PC-9 (cell line): Measurements from ENCODE around the gene DDIT4. TPM values are rescaled to one million over a fixed set of nuclear protein-coding genes. Genes with fewer than 3 reads are reported as not detected.

Experiments used
- BruUV-seq: library from RNA; stranded (reverse); fragments of 400-500 nt; replicated peaks from 2 replicates; lab custom pipeline; 2021; lab: Mats Ljungman, UMichigan
- CTCF ChIA-PET: fragments of 300-600 bp; sonication (Branson Sonifier 250); formaldehyde crosslinking; loops from one replicate; lab custom pipeline; 2022; ENCODE audit warnings: antibody characterized with exemption; lab: Charles Lee
- POLR2A ChIA-PET: fragments of 300-600 bp; sonication (Branson Sonifier 250); formaldehyde crosslinking; loops from one replicate; lab custom pipeline; 2022; ENCODE audit warnings: antibody characterized with exemption; ENCODE audit not compliant: unreplicated experiment; lab: Charles Lee
- DNase-seq, 2 experiments: peaks; one replicate each; pipeline versions ENCODE4 v3.0.0 to v3.0.0-alpha.2; 2015 to 2022; ENCODE audit warnings: mixed read lengths in 1 of 2
- H2AFZ ChIP-seq: fragments of 200-600 bp; sonication (generic); 2 replicates; pipeline ENCODE4 v1.8.1; 2017; ENCODE audit warnings: antibody characterized with exemption
- H3F3A ChIP-seq: fragments of 200-600 bp; sonication (generic); 2 replicates; pipeline ENCODE4 v1.8.1; 2017; ENCODE audit warnings: antibody characterized with exemption, mild to moderate bottlenecking, low read depth; ENCODE audit not compliant: insufficient read depth
- H3K27ac ChIP-seq: fragments of 200-600 bp; sonication (generic); 2 replicates; pipeline ENCODE4 v1.6.1; 2016; ENCODE audit warnings: mixed run types
- H3K27me3 ChIP-seq: fragments of 200-600 bp; sonication (generic); 2 replicates; pipeline ENCODE4 v1.6.1; 2016; ENCODE audit warnings: low read depth, mixed run types; ENCODE audit not compliant: insufficient read depth
- H3K36me3 ChIP-seq: fragments of 200-600 bp; sonication (generic); 2 replicates; pipeline ENCODE4 v1.6.1; 2016; ENCODE audit warnings: low read depth, mixed run types
- H3K4me1 ChIP-seq: fragments of 200-600 bp; sonication (generic); replicated peaks from 2 replicates; pipeline ENCODE4 v1.6.1; 2016; ENCODE audit warnings: mixed run types; ENCODE audit not compliant: insufficient read depth
- H3K4me2 ChIP-seq: fragments of 200-600 bp; sonication (generic); 2 replicates; pipeline ENCODE4 v1.6.1; 2017; ENCODE audit warnings: mixed run types
- H3K4me3 ChIP-seq: fragments of 200-600 bp; sonication (generic); 2 replicates; pipeline ENCODE4 v1.6.1; 2016; ENCODE audit warnings: mixed run types
- H3K79me2 ChIP-seq: fragments of 200-600 bp; sonication (generic); 2 replicates; pipeline ENCODE4 v1.6.1; 2017; ENCODE audit warnings: low read depth, mixed run types
- H3K9me2 ChIP-seq: fragments of 200-600 bp; sonication (generic); 2 replicates; pipeline ENCODE4 v1.8.1; 2017; ENCODE audit warnings: mild to moderate bottlenecking; ENCODE audit not compliant: insufficient read depth
- H3K9me3 ChIP-seq: fragments of 200-600 bp; sonication (generic); 2 replicates; pipeline ENCODE4 v1.8.1; 2016; ENCODE audit warnings: low read depth; ENCODE audit not compliant: insufficient read depth
- H4K20me1 ChIP-seq: fragments of 200-600 bp; sonication (generic); 2 replicates; pipeline ENCODE4 v1.8.1; 2017; ENCODE audit not compliant: insufficient read depth
- EZH2 ChIP-seq: fragments of 200-600 bp; sonication (generic); IDR thresholded peaks from 2 replicates; pipeline ENCODE4 v1.8.0; 2017; ENCODE audit warnings: antibody characterized with exemption, low read depth
- intact Hi-C: fragments of 100-400 bp; cut with micrococcal nuclease; formaldehyde crosslinking; loops from one replicate; pipeline ENCODE4 v1.10.0; 2022; ENCODE audit not compliant: unreplicated experiment
- total RNA-seq: library from RNA; stranded (reverse); gene quantifications from 2 replicates; pipeline ENCODE4 v1.2.3, GENCODE V29; 2021
- TF ChIP-seq, protein P1 (sequence below): fragments of 200-600 bp; sonication (generic); conservative IDR thresholded peaks from 2 replicates; pipeline ENCODE4 v1.6.1; 2017; ENCODE audit warnings: mixed run types, antibody characterized with exemption, mild to moderate bottlenecking, moderate library complexity

Gene DDIT4
- total RNA-seq, 1 experiment from 2014 or later, result 212 TPM

- no TSS peak for BruUV-seq
- DNase-seq, result no peak
- ChIA-PET CTCF (no interaction called here), POLR2A (interaction anchor here (0.7 kb wide), 1 partner anchor 16 kb away, joined by 10 read pairs; no protein-coding TSS in a partner anchor)
- no peak overlapping the region for H3K27ac ChIP-seq
- H3K79me2 ChIP-seq, result no peaks in the 10 kb centered on the region
- H3K4me2 ChIP-seq, result no peak overlapping the region
- H2AFZ ChIP-seq, result no peak overlapping the region
- TF ChIP-seq EZH2, result no peak
- TF ChIP-seq, protein P1, sequence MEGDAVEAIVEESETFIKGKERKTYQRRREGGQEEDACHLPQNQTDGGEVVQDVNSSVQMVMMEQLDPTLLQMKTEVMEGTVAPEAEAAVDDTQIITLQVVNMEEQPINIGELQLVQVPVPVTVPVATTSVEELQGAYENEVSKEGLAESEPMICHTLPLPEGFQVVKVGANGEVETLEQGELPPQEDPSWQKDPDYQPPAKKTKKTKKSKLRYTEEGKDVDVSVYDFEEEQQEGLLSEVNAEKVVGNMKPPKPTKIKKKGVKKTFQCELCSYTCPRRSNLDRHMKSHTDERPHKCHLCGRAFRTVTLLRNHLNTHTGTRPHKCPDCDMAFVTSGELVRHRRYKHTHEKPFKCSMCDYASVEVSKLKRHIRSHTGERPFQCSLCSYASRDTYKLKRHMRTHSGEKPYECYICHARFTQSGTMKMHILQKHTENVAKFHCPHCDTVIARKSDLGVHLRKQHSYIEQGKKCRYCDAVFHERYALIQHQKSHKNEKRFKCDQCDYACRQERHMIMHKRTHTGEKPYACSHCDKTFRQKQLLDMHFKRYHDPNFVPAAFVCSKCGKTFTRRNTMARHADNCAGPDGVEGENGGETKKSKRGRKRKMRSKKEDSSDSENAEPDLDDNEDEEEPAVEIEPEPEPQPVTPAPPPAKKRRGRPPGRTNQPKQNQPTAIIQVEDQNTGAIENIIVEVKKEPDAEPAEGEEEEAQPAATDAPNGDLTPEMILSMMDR, result no peak
- no peaks in the 10 kb centered on the region for H3K9me2 ChIP-seq
- H3K27me3 ChIP-seq, result no peaks in the 10 kb centered on the region
- no peak overlapping the region for H3K4me3 ChIP-seq
- H3K9me3 ChIP-seq, result no peaks in the 10 kb centered on the region
- no peaks in the 10 kb centered on the region for H3K36me3 ChIP-seq
- H3K4me1 ChIP-seq, result peaks cover 28% of the 10 kb centered on the region
- H3F3A ChIP-seq, result peaks cover 4% of the 10 kb centered on the region
- intact Hi-C loops, result no loop called here
- H4K20me1 ChIP-seq, result no peaks in the 10 kb centered on the region
Measured at GRCh38 chr10:72253578-72253977, 20.1 kb upstream of the DDIT4 start.

GRCh38 chr10:72254813-72255568, 18.7 kb upstream of the DDIT4 start:
- peaks cover 18% of the 10 kb centered on the region for H3F3A ChIP-seq
- CTCF ChIA-PET, result interaction anchor here (0.6 to 0.7 kb wide), 4 partner anchors 8 to 806 kb away, joined by 3 to 11 read pairs (median 6); no protein-coding TSS in a partner anchor
- POLR2A ChIA-PET, result interaction anchor here (0.6 to 0.7 kb wide), 3 partner anchors 36 to 279 kb away, joined by 3 to 11 read pairs (median 3); partner anchors contain the start of gene ASCC1
- H2AFZ ChIP-seq, result no peak overlapping the region
- no peaks in the 10 kb centered on the region for H3K27me3 ChIP-seq
- no peaks in the 10 kb centered on the region for H3K36me3 ChIP-seq
- TF ChIP-seq, protein P1, result no peak
- no peak for TF ChIP-seq EZH2
- peaks cover 34% of the 10 kb centered on the region for H3K4me1 ChIP-seq
- no peaks in the 10 kb centered on the region for H3K9me2 ChIP-seq
- no peak overlapping the region for H3K27ac ChIP-seq
- H3K9me3 ChIP-seq, result no peaks in the 10 kb centered on the region
- H3K4me2 ChIP-seq, result no peak overlapping the region
- H4K20me1 ChIP-seq, result no peaks in the 10 kb centered on the region
- intact Hi-C loops, result no loop called here
- no TSS peak for BruUV-seq
- H3K4me3 ChIP-seq, result no peak overlapping the region
- DNase-seq, result peak in 1 of 2 experiments; percentile 59
- H3K79me2 ChIP-seq, result no peaks in the 10 kb centered on the region

GRCh38 chr10:72255977-72256729, 17.6 kb upstream of the DDIT4 start:
- no peak for DNase-seq
- Histone ChIP-seq H3K4me2 (no peak overlapping the region), H4K20me1 (no peaks in the 10 kb centered on the region), H3K4me1 (peaks cover 35% of the 10 kb centered on the region), H3K79me2 (no peaks in the 10 kb centered on the region), H2AFZ (no peak overlapping the region), H3K4me3 (no peak overlapping the region), H3K9me2 (no peaks in the 10 kb centered on the region), H3K27ac (no peak overlapping the region), H3K9me3 (no peaks in the 10 kb centered on the region), H3K27me3 (no peaks in the 10 kb centered on the region), H3F3A (peaks cover 26% of the 10 kb centered on the region), H3K36me3 (no peaks in the 10 kb centered on the region)
- ChIA-PET POLR2A (interaction anchor here (0.6 to 0.7 kb wide), 2 partner anchors 8 to 36 kb away, joined by 3 to 4 read pairs; no protein-coding TSS in a partner anchor), CTCF (interaction anchor here (0.6 to 0.7 kb wide), 3 partner anchors 21 to 805 kb away, joined by 6 to 11 read pairs (median 7); no protein-coding TSS in a partner anchor)
- no peak for TF ChIP-seq EZH2
- TF ChIP-seq, protein P1, result no peak
- intact Hi-C loops, result no loop called here
- BruUV-seq, result no TSS peak
